Gastrocnemius medialis (tissue), 4 donors: ENCODE measurements around the gene NQO2. TPM values are rescaled to one million over a fixed set of nuclear protein-coding genes. Genes with fewer than 3 reads are reported as not detected.

ENCODE experiments used
- ATAC-seq, 2 donors: fragments of 150-250 bp; one replicate each; pipeline ENCODE4 v1.9.1; 2016
- DNase-seq, 2 donors: peaks; one replicate each; pipeline ENCODE4 v3.0.0-alpha.2; 2019
- H3K27ac ChIP-seq, 4 donors: fragments of 200-600 bp; sonication (generic); 1 replicate in 1 of 4; 2 replicates in 3 of 4; pipeline ENCODE4 v1.5.1; 2016 to 2018; ENCODE audit warnings: mild to moderate bottlenecking in 2 of 4, moderate library complexity in 1 of 4
- H3K27me3 ChIP-seq, 3 donors: fragments of 200-600 bp; sonication (generic) in 2 of 3; 1 replicate in 1 of 3; 2 replicates in 2 of 3; pipeline versions ENCODE4 v1.5.1 to v1.6.0; 2016 to 2019; ENCODE audit warnings: mild to moderate bottlenecking in 1 of 3, moderate library complexity in 1 of 3
- H3K36me3 ChIP-seq, 2 donors: fragments of 200-600 bp; sonication (generic) in 1 of 2; one replicate each; pipeline ENCODE4 v1.5.1; 2017 to 2018
- H3K4me1 ChIP-seq, 2 donors: fragments of 200-600 bp; sonication (generic) in 1 of 2; one replicate each; pipeline ENCODE4 v1.5.1; 2016 to 2017; ENCODE audit warnings: mild to moderate bottlenecking in 2 of 2
- H3K4me3 ChIP-seq, 4 donors: fragments of 200-600 bp; sonication (generic) in 3 of 4; 1 replicate in 1 of 4; 2 replicates in 3 of 4; pipeline ENCODE4 v1.5.1; 2016 to 2019; ENCODE audit warnings: mild to moderate bottlenecking in 2 of 4
- H3K9me3 ChIP-seq, 3 donors: fragments of 200-600 bp; sonication (generic) in 2 of 3; 1 replicate in 1 of 3; 2 replicates in 2 of 3; pipeline ENCODE4 v1.5.1; 2016 to 2019
- POLR2A ChIP-seq, 2 donors: fragments of 450-650 bp; IDR thresholded peaks; one replicate each; pipeline ENCODE4 v1.6.1; 2017; ENCODE audit warnings: antibody characterized with exemption in 2 of 2, mild to moderate bottlenecking in 2 of 2, moderate library complexity in 2 of 2
- in situ Hi-C, 4 donors: fragments of 200-750 bp; cut with MboI; loops; one replicate each; pipeline versions ENCODE4 v1.15.0 to v1.8.0; 2017; ENCODE audit warnings: low sequenced_read_pairs in 4 of 4
- intact Hi-C: fragments of 100-400 bp; cut with DNase I; formaldehyde crosslinking; loops from one replicate; pipeline ENCODE4 v1.15.1; 2023; ENCODE audit warnings: low total_unique reads
- total RNA-seq, 4 donors: library from RNA; depleted of rRNA; stranded (reverse); fragments of >200 nt; gene quantifications; one replicate each; pipeline versions ENCODE4 v1.1.0 to v1.2.3, GENCODE V29; 2016
- TF ChIP-seq, protein P1 (sequence below), 5 experiments: fragments of 450-650 bp in 3 of 5; fragments of 200-600 bp in 2 of 5; sonication (generic) in 2 of 5; IDR thresholded peaks in 4 of 5; conservative IDR thresholded peaks in 1 of 5; 1 replicate in 4 of 5; 2 replicates in 1 of 5; pipeline ENCODE4 v1.5.1; 2016 to 2019; ENCODE audit warnings: antibody characterized with exemption in 5 of 5, mild to moderate bottlenecking in 3 of 5, moderate library complexity in 3 of 5

NQO2 gene
- total RNA-seq, 4 donors from 2014 or later: 46.7 to 94.5 (median 60.3) TPM

DNA sequence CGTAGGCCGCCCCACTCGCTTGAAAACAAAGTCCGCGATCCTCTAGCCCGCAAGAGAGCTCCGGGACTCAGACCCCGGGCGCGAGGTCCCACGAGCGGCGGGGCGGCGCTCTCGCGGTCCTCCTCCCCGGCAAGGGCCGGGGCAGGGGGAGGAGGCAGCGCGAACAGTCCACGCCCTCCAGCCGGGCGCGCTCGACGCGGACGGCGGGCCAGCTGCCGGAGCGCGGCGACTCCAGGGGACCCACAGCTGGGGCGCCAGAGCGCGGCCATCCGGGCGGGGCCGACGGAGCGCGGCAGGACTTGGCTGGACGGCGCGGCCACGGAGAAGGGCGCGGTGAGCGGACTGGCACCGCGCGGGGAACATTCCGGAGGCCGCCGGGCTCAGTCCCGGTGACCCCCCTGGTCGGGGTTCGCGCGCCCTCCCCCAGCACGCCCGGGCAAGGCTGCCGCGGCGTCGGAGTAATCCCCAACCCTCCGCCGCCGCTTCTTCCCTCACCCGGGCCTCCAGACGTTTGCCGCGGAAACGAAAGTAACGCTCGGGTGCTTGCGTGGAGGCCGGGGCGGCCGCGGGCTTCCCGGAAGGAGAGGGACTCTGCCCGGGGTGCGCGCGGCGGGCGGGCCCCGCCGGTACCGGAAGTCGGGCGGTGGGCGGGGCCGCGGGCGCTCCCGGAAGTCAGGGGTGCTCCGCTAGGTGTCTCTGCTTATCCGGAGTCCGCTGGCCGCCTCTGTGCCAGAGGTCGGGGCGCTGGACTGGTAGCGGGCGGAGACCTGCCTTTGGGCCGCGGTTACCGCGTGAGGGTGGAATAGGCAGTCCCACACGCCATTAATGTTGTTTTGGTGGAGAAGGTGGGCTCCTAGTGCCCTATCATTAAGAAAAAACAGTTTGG lies 68.9 kb downstream of the NQO2 start, which contains the start of gene RIPK1:
RIPK1 (plus strand) TSS at position 166 of the 886 bp plus-strand sequence. CDS start 8,330 bp downstream, outside the sequence.
- no peaks in the 10 kb centered on the region for H3K9me3 ChIP-seq
- TF ChIP-seq, protein P1, sequence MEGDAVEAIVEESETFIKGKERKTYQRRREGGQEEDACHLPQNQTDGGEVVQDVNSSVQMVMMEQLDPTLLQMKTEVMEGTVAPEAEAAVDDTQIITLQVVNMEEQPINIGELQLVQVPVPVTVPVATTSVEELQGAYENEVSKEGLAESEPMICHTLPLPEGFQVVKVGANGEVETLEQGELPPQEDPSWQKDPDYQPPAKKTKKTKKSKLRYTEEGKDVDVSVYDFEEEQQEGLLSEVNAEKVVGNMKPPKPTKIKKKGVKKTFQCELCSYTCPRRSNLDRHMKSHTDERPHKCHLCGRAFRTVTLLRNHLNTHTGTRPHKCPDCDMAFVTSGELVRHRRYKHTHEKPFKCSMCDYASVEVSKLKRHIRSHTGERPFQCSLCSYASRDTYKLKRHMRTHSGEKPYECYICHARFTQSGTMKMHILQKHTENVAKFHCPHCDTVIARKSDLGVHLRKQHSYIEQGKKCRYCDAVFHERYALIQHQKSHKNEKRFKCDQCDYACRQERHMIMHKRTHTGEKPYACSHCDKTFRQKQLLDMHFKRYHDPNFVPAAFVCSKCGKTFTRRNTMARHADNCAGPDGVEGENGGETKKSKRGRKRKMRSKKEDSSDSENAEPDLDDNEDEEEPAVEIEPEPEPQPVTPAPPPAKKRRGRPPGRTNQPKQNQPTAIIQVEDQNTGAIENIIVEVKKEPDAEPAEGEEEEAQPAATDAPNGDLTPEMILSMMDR (IDR thresholded peaks at IDR 0.05 in 4 of 5, conservative IDR thresholded peaks at IDR 0.05 in 1 of 5): peak in 3 of 5 experiments; percentile 16 to 45 (median 35)
- TF ChIP-seq POLR2A (IDR thresholded peaks at IDR 0.05): peak; percentile 95 to 98
- ATAC-seq (peak; percentile 87 to 89), DNase-seq (peak; percentile 91 to 95)
- in situ Hi-C loops: loop anchor here in 3 of 4 donors (10.0 to 25.0 kb wide), 2 partner anchors 224 to 231 kb away; partner anchors contain the start of gene SERPINB1 (in 3 of the 3)
- peak within 1 kb of the TSS; percentile 91 to 100 (median 96) for H3K27ac ChIP-seq
- H3K27me3 ChIP-seq: no peaks in the 10 kb centered on the region
- H3K4me1 ChIP-seq: peaks cover 29 to 36% of the 10 kb centered on the region in 2 donors
- H3K36me3 ChIP-seq: no peaks in the 10 kb centered on the region
- intact Hi-C loops: loop anchor here (2.0 to 5.0 kb wide), 3 partner anchors 50 to 301 kb away; partner anchors contain the start of genes BPHL and WRNIP1
- H3K4me3 ChIP-seq: peak within 1 kb of the TSS; percentile 59 to 97 (median 77)

Other genes with a start within 250 kb of the NQO2 start
- gene MYLK4, start 249.0 kb upstream of the NQO2 start, total RNA-seq: 10 to 100 TPM in 3 of 4 donors, 1 to 10 TPM in 1; 2.4 to 46.7 (median 26.9) TPM
- gene WRNIP1, start 234.5 kb upstream of the NQO2 start, total RNA-seq: 10 to 100 TPM; 51.9 to 66.0 (median 57.3) TPM
- gene SERPINB1, start 158.0 kb upstream of the NQO2 start, total RNA-seq: 10 to 100 TPM; 14.0 to 29.9 (median 24.9) TPM
- 1 to 10 TPM; 1.0 to 2.1 (median 1.6) TPM for gene SERPINB9, start 96.6 kb upstream of the NQO2 start, total RNA-seq
- 100 to 1,000 TPM; 114 to 260 (median 189) TPM for gene SERPINB6, start 28.3 kb upstream of the NQO2 start, total RNA-seq
- gene RIPK1, start 68.6 kb downstream of the NQO2 start, total RNA-seq: 10 to 100 TPM in 2 of 4 donors, 1 to 10 TPM in 2; 8.6 to 12.0 (median 10.3) TPM
- 1 to 10 TPM; 4.7 to 8.7 (median 5.8) TPM for gene BPHL, start 118.8 kb downstream of the NQO2 start, total RNA-seq
- gene TUBB2A, start 157.7 kb downstream of the NQO2 start, total RNA-seq: 10 to 100 TPM; 18.9 to 53.1 (median 27.0) TPM
- gene TUBB2B, start 227.8 kb downstream of the NQO2 start, total RNA-seq: 1 to 10 TPM; 1.5 to 3.5 (median 1.9) TPM